HG02885 (cell line): ENCODE data around the gene CMTM1.
"Not testable (repeated sequence)": the region's sequence is repeated elsewhere in the genome, so short reads cannot be mapped to it uniquely, and the experiment has no call there.

Experiments used
- ATAC-seq: cut with Tn5 transposase; IDR thresholded peaks from one replicate; pipeline ENCODE4 v1.9.1; 2021; ENCODE audit warnings: mild to moderate bottlenecking; ENCODE audit not compliant: unreplicated experiment, poor library complexity

Gene CMTM1

DNA sequence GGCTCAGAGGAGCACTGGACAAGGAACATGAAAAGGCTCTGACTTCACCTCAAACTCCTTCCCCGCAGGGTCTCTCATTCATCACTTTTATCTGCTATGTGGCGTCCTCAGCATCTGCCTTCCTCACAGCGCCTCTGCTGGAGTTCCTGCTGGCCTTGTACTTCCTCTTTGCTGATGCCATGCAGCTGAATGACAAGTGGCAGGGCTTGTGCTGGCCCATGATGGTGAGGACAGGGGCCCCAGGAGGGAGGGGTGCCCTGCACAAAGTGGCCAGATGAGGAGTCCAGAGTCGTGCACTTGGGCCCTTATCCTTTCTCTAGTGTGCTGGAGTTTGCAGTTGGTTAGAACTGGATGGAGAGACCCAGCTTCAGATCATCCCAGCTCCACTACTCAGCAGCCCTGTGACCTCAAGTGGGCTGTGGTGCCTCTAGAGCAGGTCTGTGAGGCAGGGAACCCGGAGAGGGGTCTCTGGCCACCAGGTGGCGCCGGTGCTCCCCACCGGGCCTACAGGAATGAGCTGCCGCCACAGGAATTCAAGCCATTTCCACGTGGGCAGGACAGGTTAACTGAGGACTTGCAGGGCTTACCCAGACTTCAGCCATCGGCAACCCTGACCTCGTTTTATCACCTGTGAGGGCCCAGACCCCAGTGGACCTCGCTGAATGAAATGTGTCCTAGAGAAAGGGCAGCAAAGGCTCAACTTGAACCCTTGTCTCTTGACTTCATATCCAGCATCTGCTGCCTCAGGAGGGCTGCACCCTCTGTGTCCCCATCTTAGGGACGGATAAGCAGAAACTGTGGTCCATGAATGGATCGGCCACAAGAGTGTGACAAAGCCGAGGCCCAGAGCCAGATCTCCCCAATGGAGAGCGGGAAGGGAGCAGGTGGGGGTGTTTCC lies 42.3 kb downstream of the CMTM1 start:
- peak; percentile 38 for ATAC-seq

DNA sequence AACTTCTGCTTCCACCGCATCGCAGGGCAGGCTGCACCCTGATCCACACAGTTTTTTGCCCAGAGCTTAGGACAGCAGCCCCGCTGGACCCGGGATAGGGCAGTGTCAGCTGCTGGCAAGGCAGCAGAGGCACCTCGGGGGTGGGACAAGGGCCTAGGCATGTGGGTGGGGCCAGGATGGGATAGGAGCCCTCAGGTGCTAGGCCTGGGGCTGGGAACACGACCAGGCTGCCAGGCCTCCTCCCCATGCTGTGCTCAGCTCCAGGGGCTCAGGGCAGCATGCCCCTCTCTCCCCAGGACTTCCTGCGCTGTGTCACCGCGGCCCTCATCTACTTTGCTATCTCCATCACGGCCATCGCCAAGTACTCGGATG lies 42.9 kb downstream of the CMTM1 start:
- no peak for ATAC-seq

DNA sequence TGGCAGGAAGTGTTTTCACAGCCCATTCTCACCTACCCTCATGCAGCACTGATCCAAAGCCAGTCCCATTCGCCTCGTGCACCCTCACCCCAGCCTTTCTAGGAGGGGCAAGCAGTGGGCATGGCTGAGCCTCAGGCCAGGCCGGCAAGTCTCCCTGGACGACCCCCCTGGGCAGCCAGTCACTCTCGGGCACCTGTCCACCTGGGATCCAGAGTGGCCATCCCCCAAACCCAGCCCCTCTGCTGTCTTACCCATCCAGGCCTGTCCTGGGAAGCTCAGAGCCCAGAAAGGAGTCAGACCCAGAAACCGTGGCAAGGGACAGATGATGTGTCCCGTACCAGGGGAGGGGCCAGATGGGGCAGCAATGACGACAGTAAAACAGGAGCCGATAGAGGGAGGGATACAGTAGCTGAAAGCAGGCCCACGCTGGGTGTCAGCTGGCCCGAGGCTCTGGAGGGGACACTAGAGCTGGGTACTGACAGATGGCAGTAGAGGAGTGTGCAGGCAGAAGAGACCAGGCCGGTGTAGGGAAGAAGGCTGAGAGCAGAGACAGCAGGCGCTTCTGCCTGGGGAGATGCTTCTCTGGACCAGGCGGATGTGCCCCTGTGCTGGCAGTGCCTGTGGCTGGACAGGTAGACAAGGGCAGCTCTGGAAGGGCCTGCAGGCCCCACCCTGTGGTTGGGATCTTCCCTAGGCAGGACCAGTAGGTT lies 44.0 kb downstream of the CMTM1 start:
- no peak for ATAC-seq

DNA sequence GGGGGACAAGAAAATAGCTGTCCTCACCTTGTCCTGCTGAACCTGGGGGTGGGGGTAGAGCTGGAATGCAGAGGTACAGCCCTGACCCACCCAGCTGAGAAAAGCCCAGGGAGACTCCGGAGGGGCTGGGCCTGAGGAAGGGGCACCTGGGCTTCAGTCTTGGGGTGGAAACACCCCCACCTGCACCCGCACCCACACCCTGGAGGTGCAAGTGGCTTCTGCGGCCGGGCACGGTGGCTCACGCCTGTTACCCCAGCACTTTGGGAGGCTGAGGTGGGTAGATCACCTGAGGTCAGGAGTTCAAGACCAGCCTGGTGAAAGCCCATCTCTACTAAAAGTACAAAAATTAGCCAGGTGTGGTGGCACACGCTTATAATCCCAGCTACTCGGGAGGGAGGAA lies 45.7 kb downstream of the CMTM1 start:
- not testable (repeated sequence) for ATAC-seq

DNA sequence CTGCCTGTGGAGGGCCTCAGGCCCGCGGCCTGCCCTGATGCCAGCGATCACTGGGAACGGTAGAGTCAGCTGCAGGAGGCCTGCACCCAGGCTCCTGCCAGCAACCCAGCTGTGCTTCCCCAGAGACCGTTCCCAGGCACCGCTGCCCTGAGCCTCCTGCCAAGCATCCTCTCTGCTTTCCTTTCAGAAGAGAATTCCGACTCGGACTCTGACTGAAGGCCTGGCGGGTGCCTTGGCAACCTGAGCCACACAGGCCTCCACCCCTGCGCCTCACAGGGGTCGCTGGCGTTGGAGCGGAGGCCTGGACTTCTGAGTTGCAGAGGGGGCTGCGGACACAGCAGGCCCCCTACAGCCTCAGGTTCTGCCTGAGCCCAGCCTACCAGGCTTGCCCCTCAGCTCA lies 46.2 kb downstream of the CMTM1 start:
- no peak for ATAC-seq

DNA sequence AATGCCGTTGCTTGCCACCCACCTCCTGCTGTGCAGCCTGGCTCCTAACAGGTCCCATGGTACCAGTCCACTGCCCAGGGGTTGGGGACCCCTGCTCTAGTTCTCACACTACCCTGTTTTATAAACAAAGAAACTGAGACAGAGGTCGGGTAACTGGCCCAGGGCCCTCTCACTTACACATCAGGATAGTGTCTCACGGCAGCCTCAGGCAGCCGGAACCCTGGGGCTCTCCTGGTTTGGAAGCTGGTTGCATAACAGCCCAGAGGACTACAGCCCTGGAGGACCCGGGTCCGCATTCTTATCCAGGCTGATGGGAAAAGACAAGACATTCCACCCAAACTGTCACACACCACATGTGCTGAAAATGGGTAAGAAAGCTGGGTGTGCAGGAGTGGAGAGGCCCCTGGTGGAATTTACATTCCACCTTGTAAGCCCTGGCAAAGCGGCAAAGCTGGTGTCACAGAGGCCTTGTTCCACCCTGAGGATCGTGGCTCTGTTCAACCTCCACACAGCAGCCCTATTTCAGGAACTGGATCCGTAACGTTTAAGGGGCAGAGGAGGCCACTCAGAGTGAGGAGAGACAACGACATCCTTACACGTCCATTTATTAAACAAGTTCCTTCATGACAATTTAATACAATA lies 48.0 kb downstream of the CMTM1 start:
- ATAC-seq, result no peak

DNA sequence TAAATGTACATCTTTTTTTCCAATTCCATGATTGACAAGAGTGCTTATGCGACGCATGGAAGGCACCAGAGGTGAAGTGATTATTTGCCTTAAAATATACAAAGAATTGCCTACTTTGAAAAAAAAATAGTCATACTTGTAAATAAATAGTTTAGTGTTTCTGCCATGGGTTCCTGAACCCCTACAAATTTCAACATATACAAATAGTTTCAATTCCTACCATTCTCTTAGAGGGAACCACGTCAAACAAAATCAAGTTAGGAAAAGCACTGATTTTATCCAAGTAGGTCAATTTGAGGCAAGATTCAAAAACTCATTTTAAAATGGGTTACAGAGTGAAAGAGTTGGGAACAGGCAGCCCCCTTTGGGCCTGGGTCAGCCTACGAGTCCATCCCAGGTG lies 49.9 kb downstream of the CMTM1 start:
- ATAC-seq, result no peak

DNA sequence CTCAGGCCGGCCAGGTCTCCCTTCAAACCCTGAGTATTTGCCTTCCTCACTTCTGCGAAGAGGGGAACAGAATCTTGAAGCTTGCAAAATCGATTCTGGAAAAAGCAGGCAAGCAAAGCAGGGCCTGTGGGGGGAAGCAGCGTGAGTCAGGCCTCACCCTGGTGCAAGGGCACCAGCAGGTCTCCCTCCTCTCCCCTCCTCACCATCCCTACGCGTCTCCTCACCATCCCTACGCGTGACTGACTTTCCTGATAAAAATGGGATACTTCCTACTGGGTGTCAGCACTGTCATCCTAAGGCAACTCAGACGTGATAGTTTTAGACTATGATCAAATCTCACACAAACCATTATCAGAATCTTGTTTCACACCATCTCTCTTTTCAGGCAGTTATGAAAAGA lies 50.4 kb downstream of the CMTM1 start:
- ATAC-seq, result no peak

DNA sequence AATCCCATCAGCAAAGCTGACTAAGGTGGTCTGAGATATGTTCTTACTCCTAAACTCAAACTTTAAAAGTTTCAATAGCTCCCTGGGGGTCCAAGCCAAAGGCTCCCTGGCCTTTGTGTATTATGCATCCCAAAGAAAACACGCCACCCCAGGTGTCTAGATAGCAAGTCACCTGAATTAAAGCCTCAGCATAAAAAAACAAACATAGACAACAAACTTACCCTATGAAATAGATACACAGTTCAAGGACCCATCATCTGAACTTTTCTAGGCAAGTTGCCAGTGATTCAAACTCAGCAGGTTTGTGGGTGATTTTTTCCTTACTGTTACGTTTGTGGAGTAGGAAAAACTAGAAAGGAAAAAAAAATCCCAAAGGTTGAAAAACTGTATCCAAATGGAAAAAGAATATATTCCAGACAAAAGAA lies 50.8 kb downstream of the CMTM1 start:
- ATAC-seq, result no peak

DNA sequence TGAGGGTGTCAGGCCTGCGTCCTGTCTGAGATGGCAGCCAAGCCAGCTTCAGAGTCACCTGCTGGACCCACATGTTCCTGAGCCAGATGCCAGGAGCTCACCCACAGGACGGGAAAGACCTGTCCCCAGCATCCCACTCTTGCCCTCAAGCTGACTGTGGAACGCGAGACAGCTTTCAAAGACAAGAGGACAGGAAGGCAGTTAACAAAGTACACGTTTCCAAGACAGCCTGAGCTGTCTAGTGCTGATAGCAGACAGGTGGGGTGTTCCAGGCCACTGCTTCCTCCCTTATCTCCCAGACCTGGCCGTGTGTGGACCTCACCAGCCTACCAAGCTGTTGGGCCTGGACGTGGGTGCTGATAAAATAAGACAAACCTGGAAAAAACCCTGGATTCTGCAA lies 51.5 kb downstream of the CMTM1 start:
- no peak for ATAC-seq

DNA sequence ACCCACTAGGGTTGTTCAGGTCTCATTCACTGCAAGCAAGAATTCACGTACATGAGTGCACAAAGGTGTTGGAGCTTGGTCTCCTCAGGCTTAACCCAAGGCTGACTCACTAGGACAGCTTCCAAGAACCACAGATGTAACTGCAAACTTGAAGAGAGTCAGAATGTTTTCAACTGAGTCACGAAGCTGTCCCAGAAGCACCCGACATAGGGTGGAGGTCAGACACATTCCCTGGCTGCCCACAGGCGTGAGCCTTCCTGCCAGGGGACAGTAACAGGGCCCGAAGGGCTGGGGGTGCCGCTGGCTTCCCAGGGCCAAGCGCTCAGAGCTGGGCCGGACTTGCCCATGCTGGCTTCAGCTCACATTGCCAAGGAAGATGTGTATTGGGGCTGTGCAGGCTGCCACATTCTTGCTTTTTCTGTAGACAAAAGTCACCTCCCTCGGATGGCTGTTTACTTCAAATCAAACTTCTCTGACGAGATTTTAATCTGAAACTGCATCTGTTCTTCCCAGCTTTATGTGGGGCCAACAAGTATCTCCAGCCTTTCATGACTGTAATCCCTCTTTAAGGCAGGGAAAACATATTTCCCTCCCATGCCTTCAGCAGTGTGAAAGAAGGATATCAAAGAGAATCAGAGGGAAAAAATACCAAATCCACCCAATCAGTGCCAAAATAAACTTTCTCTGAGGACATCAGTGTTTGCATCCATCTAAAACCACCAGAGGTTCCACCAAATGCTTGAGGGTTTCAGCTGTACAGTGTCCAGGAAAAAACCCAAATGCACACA lies 52.5 kb downstream of the CMTM1 start:
- no peak for ATAC-seq

DNA sequence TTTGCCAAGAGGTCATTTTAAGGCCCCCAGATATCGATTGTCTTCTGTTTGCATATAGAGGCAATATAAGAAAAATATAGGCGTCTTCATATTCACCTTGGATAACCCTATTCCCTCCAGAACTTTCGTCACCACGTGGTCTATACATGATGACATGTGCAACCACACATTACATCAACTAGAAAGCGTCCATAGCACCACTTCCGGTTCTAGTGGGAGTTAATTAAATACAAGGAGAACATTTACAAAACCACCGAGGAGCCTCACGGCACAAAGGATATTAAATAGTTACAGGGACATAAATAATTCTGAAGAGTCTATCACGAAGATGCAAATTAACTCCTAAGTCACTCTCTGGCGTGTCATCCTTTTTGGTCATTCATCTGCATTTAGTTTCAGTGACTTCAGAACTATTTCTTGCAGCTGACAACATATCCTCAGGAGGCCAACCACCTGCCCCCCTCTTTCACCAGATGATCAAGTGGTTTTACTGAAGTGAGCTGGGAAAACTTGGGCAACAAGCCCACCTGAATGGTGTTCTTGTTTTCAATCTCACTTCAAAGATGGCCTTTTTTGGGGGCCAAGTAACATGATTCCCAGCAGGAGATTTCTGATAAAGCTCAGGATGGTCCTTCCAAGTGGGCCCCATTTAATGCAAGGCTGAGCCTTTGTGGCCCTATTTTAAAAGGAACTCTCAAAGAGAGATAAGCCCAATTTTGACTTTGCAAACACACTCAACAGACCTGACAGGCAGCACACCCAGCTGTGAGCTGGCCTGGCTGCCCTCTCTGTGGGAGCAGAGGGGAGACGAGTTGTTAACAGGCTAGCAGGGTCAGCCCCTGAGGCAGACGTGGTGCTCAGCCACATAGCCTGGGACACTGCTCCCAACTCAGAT lies 53.5 kb downstream of the CMTM1 start:
- no peak for ATAC-seq

DNA sequence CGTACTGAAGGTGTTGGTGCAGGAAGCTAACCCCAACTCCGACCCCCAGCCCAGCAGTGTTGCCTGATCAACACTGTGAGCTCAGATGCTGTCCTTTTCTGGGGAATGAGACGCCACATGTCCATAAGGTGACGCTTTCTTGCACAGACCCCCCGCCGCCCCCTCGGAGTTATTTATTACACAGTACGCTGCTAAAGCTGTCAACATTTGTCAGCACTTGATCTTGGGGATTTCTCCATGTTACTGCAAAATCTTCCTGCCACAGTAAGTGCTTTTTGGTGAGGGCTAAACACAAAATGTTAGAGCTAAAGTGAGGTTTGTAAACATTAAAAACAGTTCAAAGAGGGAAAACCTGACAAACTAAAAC lies 54.2 kb downstream of the CMTM1 start:
- no peak for ATAC-seq

DNA sequence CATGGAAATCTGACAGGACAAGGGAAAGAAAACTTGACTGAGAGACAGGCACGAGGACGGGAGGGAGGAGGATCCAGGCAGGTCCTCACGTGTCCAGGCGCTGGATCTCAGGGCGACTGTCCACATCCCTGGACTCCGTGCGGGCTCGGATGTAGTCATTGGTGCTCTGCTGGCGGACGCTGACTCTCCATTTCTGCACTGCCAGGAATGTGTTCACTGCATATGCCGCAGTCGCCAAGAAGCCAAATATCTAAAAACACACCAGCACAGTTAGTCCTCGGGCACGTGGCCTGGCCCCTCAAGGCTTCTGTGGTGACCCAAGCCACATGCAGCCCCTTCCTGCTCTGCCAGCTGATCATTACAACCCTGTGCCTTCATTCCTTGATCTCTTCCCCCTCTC lies 55.7 kb downstream of the CMTM1 start:
- no peak for ATAC-seq

DNA sequence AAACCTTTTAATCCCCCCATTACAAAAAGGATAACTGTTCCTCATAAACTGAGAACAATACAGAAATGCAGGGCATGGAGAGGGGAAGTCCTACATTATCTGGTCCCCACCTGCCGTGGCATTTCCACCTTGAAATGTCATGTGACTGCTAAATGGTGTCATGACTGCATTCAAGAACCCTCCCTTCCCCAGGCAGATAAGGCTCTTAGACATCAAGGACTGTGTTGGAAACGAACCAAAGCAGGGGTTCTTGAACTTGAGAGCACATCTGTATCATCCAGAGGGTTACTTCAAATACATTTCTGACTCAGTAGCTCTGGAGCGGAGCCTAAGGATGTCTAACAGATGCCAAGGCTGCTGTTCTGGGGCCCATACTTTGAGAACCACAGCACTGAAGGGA lies 56.6 kb downstream of the CMTM1 start:
- ATAC-seq, result no peak

DNA sequence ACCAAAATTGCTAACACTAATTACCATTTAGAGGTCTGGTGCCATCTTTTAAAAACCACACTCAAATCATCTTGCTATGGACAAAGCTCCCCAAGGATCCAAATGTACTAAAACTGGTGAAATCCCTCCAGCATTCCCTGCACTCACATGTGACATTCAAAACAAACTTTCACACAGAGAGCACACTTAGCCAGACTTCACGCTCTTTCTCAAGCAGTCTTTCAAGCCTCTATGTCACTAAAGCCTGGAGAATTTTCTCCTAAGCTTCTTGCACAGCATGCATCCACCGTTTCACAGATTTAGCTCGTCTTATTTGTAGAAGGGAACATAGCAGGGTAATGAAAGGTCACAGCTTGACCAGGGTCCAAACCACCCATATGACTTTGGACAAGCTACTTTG lies 57.5 kb downstream of the CMTM1 start:
- no peak for ATAC-seq

DNA sequence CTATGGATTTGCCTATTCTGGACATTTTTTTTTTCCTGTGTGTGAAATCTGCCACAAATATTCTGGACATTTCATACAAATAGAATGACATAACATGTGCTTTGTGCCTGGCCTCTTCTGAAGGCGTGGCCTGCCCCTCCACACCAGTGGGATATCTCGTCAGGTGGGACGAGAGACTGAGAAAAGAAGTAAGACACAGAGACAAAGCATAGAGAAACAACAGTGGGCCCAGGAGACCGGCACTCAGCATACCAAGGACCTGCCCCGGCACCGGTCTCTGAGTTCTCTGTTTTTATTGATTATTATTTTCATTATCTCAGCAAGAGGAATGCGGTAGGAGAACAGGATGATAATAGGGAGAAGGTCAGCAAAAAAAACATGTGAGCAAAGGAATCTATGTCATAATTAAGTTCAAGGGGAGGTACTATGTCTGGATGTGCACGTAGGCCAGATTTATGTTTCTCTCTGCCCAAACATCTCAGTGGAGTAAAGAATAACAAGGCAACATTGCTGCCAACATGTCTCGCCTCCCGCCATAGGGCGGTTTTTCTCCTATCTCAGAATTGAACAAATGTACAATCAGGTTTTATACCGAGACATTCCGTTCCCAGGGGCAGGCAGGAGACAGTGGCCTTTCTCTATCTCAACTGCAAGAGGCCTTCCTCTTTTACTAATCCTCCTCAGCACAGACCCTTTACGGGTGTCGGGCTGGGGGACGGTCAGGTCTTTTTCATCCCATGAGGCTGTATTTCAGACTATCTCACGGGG lies 61.6 kb downstream of the CMTM1 start:
- ATAC-seq, result not testable (repeated sequence)
